Memory B cell (primary cell): Measurements from ENCODE around the gene CACNA1G.

Experiments
- ATAC-seq: fragments of 150-1000 bp; cut with Tn5 transposase; 2 replicates; pipeline ENCODE4 v1.10.0; 2021; ENCODE audit warnings: low read depth, mild to moderate bottlenecking, moderate library complexity
- DNase-seq, 2 donors: peaks; one replicate each; pipeline ENCODE4 v3.0.0; 2022; ENCODE audit warnings: low spot score in 2 of 2
- H3K27ac Mint-ChIP-seq: one replicate; pipeline ENCODE4 v1.8.0; 2022; ENCODE audit warnings: mild to moderate bottlenecking, moderate library complexity, mixed read lengths
- H3K27me3 Mint-ChIP-seq: one replicate; pipeline ENCODE4 v1.8.0; 2022; ENCODE audit warnings: mixed read lengths
- H3K36me3 Mint-ChIP-seq: one replicate; pipeline ENCODE4 v1.8.0; 2022; ENCODE audit warnings: mild to moderate bottlenecking, mixed read lengths
- H3K4me1 Mint-ChIP-seq: one replicate; pipeline ENCODE4 v1.8.0; 2022; ENCODE audit warnings: mixed read lengths
- H3K4me3 Mint-ChIP-seq: one replicate; pipeline ENCODE4 v1.8.0; 2022; ENCODE audit warnings: mild to moderate bottlenecking, moderate library complexity, mixed read lengths
- H3K9me3 Mint-ChIP-seq: one replicate; pipeline ENCODE4 v1.8.0; 2022; ENCODE audit warnings: mixed read lengths

CACNA1G gene

DNA sequence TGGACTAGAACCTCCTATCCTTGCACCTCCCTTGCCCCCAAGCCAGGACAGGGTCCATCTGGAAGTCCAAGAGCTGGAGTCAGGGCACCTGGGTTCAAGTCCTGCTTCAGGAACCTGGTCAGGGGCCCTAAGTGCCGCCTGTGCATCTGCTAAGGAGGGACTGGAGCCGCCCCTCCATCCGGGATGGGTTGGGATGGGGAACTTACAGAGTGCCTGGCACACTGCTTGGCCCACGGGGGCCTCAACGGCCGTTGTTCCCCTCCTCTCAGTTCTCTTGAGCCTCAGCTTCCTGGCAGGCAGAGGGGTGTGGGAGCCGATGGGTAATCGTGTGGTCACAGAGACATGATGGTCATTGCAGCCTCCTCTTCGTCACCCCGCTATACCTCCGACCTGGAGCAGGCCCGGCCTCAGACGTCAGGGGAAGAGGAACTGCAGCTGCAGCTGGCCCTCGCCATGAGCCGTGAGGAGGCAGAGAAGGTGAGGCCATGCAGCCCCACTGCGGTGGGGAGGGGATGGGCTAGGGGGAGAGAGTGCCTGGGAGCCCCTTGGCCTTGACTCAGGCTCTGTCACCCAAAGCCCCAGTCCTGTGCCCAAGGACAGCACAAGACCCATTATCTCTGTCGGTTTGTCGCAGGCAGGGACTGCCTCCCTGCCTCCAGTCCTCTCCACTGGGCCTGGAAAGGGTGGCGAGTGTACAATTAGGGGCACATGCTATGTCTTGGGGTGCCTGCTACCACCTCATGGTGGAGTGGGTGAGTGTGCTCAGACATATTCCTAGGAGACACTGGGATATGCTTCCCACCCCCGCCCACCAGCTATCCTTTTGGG is 22.6 kb upstream of the CACNA1G start:
- Mint-ChIP-seq H3K27ac (no peak overlapping the region), H3K4me1 (peaks cover 16% of the 10 kb centered on the region), H3K9me3 (no peaks in the 10 kb centered on the region), H3K4me3 (no peak overlapping the region), H3K36me3 (no peaks in the 10 kb centered on the region), H3K27me3 (peaks cover 16% of the 10 kb centered on the region)
- ATAC-seq (no peak), DNase-seq (no peak)

DNA sequence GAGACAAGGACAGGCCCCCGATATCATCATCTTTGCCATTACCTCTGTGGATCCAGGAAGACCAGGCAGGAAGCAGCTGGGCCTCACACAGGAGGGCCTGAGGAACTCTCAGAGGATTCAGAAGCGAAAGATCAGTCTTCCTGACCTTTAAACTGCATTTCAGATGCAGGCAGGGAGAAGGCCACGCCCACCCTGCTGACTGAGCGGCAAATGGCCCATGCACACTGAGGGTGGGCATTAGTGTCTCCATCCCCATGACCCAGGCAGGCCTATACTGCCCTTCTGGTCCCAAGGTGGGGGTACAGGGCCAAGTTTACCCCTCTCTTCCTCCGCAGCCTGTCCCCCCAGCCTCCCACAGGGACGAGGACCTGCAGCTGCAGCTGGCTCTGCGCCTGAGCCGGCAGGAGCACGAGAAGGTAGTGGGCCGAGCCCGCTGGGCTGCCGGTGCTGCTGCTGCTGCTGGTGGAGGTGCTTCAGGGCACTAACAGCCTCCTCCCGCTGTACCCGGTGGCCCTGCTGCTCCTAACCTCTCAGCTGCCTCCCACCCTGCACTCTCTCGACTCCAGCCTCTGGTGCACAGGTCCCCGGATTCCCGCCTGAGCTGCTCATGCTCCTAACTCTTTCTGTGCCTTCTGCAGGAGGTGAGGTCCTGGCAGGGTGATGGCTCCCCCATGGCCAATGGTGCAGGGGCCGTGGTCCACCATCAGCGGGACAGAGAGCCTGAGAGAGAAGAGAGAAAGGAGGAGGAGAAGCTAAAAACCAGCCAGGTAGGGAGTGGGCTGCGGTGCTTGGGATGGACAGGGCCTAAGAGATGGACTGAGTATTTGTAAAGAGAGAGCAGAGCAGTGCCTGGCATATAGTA is 21.7 kb upstream of the CACNA1G start:
- ATAC-seq (no peak), DNase-seq (no peak)
- H3K36me3 Mint-ChIP-seq: no peaks in the 10 kb centered on the region
- peaks cover 9% of the 10 kb centered on the region for H3K27me3 Mint-ChIP-seq
- no peak overlapping the region for H3K4me3 Mint-ChIP-seq
- H3K9me3 Mint-ChIP-seq: no peaks in the 10 kb centered on the region
- H3K4me1 Mint-ChIP-seq: peaks cover 8% of the 10 kb centered on the region
- H3K27ac Mint-ChIP-seq: no peak overlapping the region

DNA sequence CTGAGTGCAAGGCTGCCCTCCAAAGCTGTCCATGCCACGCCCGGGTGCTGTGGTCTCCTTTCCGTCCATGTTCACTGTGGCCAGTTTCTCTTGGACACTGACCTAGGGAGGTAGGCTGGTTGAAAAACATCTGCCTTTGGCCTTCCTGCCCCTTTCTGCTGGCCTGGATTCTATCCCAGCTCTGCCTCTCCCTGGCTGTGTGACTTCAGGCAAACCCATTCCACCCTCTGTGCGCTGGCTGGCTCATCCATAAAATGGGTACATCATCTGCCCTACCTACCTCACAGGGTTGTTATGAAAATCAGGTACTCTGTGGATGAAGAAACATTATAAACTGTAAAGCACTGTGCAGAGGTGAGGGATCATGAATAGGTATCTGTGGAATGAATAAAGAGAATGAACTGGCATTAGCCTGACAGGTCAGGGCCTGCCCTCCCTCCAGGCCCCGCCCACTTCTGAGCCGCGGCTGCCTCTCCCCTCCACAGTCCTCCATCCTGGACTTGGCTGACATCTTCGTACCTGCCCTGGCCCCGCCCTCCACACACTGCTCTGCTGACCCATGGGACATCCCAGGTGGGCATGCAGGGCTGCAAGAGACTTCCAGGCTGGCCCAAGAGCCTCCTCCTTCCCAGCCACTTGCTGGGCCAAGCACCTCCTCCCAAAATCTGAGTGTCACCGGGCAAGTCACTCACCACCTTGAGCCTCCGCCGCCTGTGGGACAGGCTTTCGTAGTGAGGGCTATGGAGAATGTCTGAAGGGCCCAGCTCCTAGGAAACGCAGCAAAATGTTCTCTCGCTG is 20.6 kb upstream of the CACNA1G start:
- H3K27me3 Mint-ChIP-seq: peaks cover 9% of the 10 kb centered on the region
- peaks cover 11% of the 10 kb centered on the region for H3K4me1 Mint-ChIP-seq
- no peaks in the 10 kb centered on the region for H3K9me3 Mint-ChIP-seq
- H3K4me3 Mint-ChIP-seq: no peak overlapping the region
- no peaks in the 10 kb centered on the region for H3K36me3 Mint-ChIP-seq
- no peak overlapping the region for H3K27ac Mint-ChIP-seq
- no peak for DNase-seq
- ATAC-seq: no peak

DNA sequence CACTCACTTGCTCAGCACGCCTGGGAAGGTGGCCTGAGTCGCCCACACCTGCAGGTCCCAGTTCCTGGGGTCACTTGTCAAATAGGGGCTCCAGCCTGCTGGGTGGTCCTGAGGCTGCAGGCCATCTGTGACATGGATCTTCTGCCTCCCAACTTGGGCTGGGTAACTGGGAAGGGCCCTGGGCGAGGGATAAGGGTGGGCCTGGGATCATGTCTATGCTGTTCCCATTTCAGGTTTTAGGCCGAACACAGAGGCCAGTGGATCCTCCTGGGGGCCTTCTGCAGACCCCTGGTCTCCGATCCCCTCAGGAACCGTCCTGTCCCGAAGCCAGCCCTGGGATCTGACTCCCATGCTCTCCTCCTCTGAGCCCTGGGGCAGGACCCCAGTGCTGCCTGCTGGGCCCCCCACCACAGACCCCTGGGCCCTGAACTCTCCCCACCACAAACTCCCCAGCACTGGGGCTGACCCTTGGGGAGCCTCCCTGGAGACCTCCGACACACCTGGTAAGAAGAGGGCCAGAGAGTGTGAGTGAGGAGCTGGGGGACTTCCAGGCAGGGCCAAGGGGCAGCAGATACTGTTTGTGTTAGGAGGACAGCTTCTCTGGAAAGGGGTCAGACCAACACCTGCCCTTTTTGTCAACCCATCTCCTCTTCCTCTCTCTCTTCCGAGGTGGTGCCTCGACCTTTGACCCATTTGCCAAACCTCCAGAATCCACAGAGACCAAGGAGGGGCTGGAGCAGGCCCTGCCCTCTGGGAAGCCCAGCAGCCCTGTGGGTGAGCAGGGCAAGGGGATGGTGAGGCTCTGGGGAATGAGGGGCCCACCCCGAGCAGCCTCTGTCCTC is 19.7 kb upstream of the CACNA1G start:
- no peak for DNase-seq
- H3K36me3 Mint-ChIP-seq: no peaks in the 10 kb centered on the region
- H3K27ac Mint-ChIP-seq: no peak overlapping the region
- no peaks in the 10 kb centered on the region for H3K9me3 Mint-ChIP-seq
- H3K27me3 Mint-ChIP-seq: peaks cover 9% of the 10 kb centered on the region
- peaks cover 11% of the 10 kb centered on the region for H3K4me1 Mint-ChIP-seq
- H3K4me3 Mint-ChIP-seq: no peak overlapping the region
- ATAC-seq: no peak

DNA sequence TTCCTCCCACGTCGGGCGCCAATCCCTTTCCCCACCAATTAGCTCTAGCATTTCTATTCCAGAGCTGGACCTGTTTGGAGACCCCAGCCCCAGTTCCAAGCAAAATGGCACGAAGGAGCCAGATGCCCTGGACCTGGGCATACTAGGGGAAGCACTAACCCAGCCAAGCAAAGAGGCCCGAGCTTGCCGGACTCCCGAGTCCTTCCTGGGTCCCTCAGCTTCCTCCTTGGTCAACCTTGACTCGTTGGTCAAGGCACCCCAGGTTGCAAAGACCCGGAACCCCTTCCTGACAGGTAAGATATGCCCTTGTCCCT is 19.2 kb upstream of the CACNA1G start:
- Mint-ChIP-seq H3K27me3 (peaks cover 9% of the 10 kb centered on the region), H3K27ac (peak overlapping the region; percentile 58), H3K4me1 (peaks cover 13% of the 10 kb centered on the region), H3K4me3 (peak overlapping the region; percentile 88), H3K36me3 (no peaks in the 10 kb centered on the region), H3K9me3 (no peaks in the 10 kb centered on the region)
- ATAC-seq (no peak), DNase-seq (no peak)

DNA sequence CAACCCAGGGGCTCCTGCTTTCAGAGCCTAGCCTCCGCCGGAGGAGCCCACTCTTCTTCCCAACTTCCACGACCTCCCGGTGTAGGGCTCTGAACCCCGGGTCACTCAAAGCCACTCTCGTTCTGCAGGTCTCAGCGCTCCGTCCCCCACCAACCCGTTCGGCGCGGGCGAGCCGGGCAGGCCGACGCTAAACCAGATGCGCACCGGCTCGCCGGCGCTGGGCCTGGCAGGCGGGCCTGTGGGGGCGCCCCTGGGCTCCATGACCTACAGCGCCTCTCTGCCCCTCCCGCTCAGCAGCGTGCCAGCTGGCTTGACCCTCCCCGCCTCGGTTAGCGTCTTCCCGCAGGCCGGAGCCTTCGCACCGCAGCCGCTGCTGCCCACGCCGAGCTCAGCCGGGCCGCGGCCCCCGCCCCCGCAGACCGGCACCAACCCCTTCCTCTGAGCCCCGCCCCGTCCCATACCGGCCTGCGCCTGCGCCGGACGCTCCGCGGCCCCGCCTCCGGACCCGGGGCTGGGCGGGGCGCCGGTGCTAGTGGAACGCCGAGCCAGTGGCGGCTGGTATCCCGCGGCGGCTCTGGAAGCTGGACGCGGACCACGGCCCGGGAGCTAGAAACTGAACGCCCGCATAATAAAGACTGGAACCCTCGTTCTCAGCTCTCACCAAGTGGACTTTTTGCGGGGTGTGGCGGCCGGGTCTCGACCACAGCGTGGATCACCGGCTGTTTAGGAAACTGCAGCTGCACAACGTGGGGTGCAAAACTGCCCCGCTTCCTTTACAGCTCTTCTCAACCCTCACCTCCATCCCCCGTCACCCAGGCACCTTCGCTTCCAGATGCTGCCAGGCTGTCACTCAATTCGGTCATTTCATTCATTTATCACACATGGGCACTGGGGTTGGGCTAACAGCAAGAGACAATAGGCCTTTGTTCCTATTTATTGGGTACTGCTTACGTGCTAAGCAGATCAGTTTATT is 18.5 kb upstream of the CACNA1G start:
- Mint-ChIP-seq H3K27ac (peak overlapping the region; percentile 58), H3K36me3 (no peaks in the 10 kb centered on the region), H3K9me3 (no peaks in the 10 kb centered on the region), H3K4me1 (peaks cover 16% of the 10 kb centered on the region), H3K4me3 (peak overlapping the region; percentile 88), H3K27me3 (peaks cover 8% of the 10 kb centered on the region)
- ATAC-seq: peak; percentile 83
- DNase-seq: peak; percentile 84 to 88

DNA sequence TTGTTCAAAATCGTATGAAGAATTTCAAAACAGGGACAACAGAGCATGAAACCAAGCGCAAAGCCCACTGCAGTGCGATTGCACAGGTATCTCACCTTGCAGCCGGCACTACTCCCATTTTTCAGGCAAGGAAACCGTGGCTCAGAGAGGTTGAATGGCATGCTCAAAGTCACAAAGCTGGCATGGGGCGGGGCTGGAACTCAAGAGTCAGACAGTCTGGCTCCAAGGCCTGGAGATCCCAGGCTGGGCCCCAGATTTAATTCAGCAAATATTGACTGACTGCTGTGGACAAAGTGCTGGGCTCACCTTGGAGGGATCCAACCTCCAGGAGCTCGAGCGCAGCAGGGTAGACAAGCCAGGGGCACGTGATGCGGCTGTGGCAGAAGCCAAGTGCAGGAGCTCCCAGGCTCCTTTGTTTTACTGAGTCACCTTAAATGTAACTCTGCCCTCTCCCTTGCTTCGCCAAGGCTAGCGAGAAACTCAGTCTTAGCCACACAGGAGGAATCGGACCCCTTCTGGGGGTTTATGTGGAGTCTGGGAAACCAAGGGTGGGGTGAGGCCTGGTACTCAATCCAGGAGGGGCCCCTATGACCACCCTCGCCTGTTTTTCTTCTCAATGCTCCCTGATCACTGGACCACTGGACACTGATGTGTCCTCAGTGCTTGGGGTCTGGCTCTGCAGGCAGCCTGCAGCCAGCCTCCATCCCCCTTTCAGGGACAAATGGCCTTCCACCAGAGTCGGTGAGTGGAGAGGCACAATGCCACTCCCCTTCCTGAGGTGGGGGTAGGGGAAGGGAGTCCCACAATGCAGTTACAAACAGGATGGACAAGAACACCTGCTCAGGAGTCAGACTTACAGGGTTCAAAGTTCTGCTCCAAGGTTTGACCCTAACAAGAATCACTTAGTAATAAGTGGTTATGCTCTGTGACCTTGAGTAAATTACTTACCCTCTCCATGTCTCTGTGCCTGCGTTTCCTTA is 17.4 kb upstream of the CACNA1G start:
- DNase-seq (no peak), ATAC-seq (no peak)
- Mint-ChIP-seq H3K4me3 (peak overlapping the region; percentile 88), H3K27ac (no peak overlapping the region), H3K9me3 (no peaks in the 10 kb centered on the region), H3K36me3 (no peaks in the 10 kb centered on the region), H3K4me1 (peaks cover 20% of the 10 kb centered on the region), H3K27me3 (peaks cover 7% of the 10 kb centered on the region)

DNA sequence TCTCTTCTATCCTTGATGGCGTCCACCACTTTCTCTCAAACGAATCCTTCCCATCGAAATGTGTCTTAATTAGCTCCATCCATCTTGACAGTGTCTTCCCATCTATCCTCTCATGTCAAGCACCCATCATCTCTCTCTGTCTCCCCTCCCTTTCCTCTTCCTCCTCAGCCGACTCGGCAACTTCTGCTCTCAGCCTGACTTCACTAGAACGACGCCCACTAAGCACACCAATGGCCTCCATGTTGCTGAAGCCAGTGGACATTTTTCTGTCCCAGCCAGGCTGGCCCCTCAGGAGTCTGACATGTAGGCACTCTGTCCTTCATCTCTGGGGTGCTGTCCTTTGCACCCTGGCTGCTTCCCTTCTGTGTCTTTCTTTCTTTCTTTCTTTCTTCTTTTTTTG is 16.0 kb upstream of the CACNA1G start:
- DNase-seq: no peak
- Mint-ChIP-seq H3K27me3 (peaks cover 7% of the 10 kb centered on the region), H3K4me1 (peaks cover 20% of the 10 kb centered on the region), H3K4me3 (no peak overlapping the region), H3K36me3 (no peaks in the 10 kb centered on the region), H3K9me3 (no peaks in the 10 kb centered on the region), H3K27ac (no peak overlapping the region)
- no peak for ATAC-seq

DNA sequence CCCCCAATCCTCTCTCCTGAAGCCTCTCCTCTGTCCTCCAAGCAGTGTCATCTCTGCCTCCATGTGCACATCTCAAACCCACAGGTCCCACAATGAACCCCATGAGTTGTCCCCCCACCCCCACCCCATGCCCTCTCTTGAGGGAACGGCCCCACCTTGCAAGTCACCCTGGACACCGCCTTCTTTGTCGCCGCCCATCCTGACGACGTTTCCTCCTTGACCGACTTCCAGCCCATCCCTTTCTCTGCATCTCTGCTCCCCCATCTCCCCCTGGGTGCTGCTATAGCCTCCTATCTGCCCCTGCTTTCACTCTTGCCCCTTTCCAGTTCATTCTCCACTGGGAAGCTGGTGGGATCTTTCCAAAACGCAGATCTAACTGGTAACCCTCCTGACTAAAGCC is 15.2 kb upstream of the CACNA1G start:
- Mint-ChIP-seq H3K36me3 (peaks cover 3% of the 10 kb centered on the region), H3K4me1 (peaks cover 20% of the 10 kb centered on the region), H3K27me3 (peaks cover 7% of the 10 kb centered on the region), H3K4me3 (no peak overlapping the region), H3K27ac (no peak overlapping the region), H3K9me3 (no peaks in the 10 kb centered on the region)
- DNase-seq (no peak), ATAC-seq (no peak)

DNA sequence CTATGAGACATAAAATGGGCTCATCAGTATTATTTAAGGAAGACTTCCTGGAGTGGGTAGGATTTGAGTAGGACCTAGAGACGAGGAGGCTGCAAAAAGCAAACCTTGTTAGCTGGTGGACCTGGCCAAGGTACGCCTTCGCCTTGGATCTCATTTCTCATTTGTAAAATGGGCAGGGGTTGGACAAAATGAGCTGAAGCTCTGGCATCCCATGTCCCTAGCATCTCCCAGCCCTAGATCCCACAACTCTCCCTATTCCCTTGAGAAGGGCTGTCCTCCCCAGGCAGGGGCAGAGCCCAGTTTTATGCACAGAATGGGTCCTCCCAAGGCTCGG is 13.8 kb upstream of the CACNA1G start:
- Mint-ChIP-seq H3K9me3 (no peaks in the 10 kb centered on the region), H3K27me3 (peaks cover 7% of the 10 kb centered on the region), H3K27ac (no peak overlapping the region), H3K4me1 (peaks cover 18% of the 10 kb centered on the region), H3K36me3 (peaks cover 5% of the 10 kb centered on the region), H3K4me3 (peak overlapping the region; percentile 89)
- DNase-seq (no peak), ATAC-seq (no peak)

DNA sequence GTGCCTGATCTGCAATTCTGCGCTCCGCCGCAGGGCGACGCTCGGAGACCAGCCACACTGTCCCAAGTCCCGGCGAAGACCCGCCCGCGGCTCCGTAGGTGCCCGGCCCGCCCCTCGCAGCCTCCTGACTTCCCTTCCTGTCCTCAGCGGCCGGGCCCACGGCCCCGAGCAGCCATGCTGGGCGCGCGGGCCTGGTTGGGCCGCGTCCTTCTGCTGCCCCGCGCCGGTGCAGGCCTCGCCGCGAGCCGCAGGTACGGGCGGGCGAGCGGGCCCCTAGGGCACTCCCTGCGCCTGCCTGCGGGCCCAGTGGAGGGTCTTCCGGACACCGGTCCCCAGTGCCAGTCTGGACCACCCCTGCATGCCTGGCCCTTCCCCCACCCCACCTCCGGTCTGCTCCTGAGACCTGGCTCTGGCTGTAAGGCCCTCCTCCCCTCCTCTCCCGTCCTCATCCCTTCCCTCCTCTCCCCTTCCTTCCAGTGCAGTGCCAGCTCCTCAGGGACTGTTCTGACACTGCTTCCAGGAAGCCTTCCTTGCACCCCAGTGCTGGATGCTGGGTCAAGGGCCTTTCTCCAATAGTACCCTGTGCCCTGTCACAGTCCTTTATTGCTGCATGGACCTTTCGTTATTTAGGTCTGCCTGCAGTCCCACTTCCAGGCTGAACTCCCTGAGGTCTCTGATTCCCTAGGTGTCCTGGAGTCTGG is 13.3 kb upstream of the CACNA1G start, which contains the start of gene SPATA20:
SPATA20 (plus strand) TSS at position 140 of the 701 bp plus-strand sequence; CDS start at position 175, 35 bp downstream.
- Mint-ChIP-seq H3K4me1 (peaks cover 18% of the 10 kb centered on the region), H3K9me3 (no peaks in the 10 kb centered on the region), H3K36me3 (peaks cover 5% of the 10 kb centered on the region), H3K27ac (peak within 1 kb of the TSS; percentile 72), H3K4me3 (peak within 1 kb of the TSS; percentile 89), H3K27me3 (peaks cover 7% of the 10 kb centered on the region)
- DNase-seq: peak; percentile 78 to 80
- peak; percentile 78 for ATAC-seq
